GM12874 (cell line): ENCODE results near the gene GBA2.

ENCODE experiments used
- TF ChIP-seq, protein P1 (sequence below): IDR thresholded peaks from 2 replicates; pipeline ENCODE4 v1.5.1; 2011; ENCODE audit warnings: low read depth, mild to moderate bottlenecking, control low read depth, low read length, moderate library complexity; ENCODE audit not compliant: insufficient read depth

Gene GBA2

DNA sequence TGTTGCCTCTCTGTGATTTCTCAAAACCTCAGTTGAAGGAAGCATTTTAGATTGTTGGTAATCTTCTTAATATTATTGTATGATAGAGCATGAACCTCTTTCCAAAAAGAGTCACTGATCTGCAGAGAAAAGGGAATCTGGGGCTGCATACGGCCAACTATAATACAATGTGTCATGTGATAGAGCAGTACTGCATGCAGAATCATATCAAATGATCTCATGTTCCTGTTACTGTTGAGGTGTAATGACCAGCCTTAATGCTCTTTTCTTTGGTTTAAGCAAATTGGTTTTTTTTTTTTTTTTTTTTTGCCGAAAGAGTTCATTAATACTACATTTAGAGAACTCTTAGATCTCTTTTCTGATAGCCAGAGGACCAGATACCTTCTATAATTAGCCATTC, 18.0 kb upstream of the GBA2 start:
- TF ChIP-seq, protein P1, sequence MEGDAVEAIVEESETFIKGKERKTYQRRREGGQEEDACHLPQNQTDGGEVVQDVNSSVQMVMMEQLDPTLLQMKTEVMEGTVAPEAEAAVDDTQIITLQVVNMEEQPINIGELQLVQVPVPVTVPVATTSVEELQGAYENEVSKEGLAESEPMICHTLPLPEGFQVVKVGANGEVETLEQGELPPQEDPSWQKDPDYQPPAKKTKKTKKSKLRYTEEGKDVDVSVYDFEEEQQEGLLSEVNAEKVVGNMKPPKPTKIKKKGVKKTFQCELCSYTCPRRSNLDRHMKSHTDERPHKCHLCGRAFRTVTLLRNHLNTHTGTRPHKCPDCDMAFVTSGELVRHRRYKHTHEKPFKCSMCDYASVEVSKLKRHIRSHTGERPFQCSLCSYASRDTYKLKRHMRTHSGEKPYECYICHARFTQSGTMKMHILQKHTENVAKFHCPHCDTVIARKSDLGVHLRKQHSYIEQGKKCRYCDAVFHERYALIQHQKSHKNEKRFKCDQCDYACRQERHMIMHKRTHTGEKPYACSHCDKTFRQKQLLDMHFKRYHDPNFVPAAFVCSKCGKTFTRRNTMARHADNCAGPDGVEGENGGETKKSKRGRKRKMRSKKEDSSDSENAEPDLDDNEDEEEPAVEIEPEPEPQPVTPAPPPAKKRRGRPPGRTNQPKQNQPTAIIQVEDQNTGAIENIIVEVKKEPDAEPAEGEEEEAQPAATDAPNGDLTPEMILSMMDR: no peak

DNA sequence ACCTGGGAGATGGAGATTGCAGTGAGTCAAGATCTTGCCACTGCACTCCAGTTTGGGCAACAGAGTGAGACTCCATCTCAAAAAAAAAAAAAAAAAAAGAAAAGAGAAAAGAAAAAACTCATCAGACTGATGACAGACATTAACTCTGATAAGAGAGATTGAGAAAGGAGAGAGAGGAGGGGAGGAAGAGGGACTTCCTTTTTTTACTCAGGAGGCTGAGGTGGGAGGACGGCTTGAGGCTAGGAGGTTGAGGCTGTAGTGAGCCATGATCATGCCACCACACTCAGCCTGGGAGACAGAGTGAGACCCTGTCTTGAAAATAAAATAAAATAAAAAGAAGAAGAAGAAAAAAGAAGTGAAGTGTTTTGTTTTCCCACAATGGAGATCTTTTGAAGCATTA, 14.8 kb upstream of the GBA2 start:
- TF ChIP-seq, protein P1: no peak

DNA sequence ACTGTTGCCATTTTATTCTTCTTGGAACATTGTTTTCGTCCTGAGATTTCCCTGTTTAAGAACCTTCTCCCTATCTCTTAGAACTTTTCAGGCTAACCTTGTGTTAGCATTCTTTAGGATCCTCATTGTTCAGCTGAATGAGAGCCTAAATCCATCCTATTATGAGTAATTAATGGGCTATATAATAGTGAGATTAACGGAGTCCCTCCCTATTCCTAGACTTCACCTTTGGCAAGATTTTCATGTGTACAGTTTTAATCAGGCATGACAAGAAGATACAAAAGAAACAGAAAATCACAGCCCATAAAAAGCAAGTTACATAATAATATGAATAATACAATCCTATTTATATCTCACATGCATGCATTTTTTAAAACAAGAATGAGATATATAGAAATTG, 14.2 kb upstream of the GBA2 start:
- TF ChIP-seq, protein P1: no peak

DNA sequence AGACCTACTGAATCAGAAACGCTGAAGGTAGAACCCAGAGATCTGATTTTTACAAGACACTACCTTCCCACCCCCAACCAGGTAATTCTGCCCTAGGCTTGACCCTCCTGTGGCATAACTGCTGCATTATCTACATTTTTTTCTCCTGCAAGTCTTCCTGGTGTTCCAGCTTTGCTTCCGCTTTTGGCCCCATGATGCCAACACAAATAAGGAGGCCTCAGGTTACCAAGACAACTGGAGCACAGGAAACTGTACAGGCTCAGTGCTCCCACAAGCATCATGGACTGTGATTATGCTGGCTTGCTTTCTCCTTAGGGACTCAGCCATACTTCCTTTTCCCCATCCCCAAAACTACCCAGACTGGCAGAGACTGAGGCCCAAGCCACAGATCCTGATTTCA, 11.6 kb upstream of the GBA2 start:
- TF ChIP-seq, protein P1: no peak

DNA sequence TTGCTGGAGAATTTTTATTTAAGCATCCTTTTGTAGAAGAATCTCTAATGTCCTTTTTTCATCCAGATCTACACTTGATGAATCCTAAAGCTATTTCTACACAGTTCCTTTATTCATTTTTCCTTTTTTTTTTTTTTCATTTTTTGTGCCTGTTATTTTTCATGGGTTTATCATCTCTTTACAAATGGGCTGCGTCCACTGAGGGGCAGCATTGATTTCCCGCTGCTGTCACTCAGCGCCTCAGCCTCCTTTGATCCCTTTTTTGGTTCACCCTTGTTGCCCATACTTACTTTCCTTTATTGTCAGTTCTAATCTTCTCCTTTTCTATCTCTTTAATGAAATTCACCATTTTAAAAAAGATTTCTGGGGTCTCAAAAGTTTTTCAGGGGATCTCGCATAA, 10.8 kb upstream of the GBA2 start:
- TF ChIP-seq, protein P1: no peak

DNA sequence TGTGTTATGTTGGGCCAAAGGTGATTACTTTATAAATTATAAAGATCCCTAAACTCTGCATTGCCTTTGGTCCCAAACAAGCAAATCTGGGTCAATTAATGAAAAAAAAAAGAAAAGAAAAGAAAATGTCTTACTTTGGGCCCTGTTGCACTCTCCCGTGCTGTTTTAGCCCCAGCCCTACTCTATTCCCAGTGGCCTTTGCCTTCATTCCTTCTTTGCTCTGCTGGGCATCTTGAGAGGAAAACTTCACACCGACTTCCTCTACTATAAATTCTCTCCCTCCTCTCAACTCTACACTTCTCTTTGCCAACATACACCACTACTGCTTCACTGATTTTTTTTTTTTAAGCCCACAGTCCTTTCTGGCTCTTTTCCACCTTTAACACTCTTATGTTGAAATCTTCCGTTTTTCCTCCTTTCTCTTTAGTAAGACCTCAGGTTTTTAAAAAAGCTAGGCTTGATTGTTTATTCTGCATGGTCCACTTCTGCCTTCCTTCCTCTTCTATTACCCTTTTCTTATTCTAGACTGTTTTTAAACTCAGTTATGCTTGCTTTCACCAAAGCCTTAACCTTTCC, 9.5 kb upstream of the GBA2 start:
- TF ChIP-seq, protein P1: no peak

DNA sequence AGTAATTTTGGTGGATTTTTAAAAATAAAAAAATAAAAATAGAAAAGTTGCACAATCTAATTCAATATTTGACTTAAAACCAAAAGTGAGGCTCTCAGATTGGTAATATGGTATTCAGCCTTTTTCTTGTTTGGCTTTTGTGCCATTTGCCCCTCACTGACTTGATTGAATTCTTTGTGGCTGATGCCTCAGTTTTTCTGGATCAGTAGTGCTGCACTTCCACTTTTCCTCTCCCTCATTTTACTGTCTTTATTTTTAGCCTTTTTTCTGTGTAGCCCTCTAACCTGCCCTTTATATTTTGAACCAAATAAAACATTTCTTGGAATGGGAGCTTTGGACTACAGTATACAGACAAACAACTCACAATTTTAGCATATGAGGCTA, 8.9 kb upstream of the GBA2 start:
- TF ChIP-seq, protein P1: no peak

DNA sequence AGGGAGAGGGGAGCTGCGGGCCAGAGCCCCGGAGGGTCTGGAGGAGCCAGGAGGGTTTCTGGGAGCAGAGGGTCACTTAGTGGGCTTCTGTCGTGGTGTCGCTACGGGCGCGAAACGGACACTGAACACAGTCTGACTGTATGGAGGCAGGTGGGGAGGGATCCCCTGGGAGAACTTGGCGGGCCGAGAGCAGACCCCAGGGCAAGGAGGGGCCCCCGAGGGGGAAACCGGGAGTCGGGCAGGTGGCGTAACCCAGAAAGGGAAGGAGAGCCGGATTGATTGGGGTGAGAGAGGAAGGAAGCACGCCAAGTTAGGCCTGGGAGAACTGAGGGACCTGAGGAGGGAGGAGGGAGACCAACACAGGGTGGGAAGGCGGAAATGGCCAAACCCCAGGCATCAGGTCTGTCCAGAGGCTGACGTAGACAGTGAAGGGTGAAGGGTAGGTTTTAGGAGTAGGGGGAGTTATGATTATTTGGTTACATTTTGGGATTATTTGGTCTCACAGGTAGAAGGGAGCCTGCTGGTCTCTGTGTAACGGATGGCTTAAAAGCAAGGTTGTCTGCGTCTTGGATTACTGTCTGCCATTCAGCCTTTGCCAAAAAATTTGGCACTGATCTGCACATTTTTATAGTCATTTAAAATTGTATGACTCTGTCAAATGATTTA, 8.3 kb upstream of the GBA2 start:
- TF ChIP-seq, protein P1: no peak
